HG03060 (cell line): ENCODE results near the gene CHTF18.
"Not testable (repeated sequence)": the region's sequence is repeated elsewhere in the genome, so short reads cannot be mapped to it uniquely, and the experiment has no call there.

Source experiments
- ATAC-seq: cut with Tn5 transposase; IDR thresholded peaks from one replicate; pipeline ENCODE4 v1.9.1; 2021; ENCODE audit warnings: low read depth, moderate number of reproducible peaks; ENCODE audit not compliant: unreplicated experiment

Gene CHTF18

GRCh38 chr16:822909-823297 lies 34.5 kb downstream of the CHTF18 start:
- ATAC-seq = no peak

DNA sequence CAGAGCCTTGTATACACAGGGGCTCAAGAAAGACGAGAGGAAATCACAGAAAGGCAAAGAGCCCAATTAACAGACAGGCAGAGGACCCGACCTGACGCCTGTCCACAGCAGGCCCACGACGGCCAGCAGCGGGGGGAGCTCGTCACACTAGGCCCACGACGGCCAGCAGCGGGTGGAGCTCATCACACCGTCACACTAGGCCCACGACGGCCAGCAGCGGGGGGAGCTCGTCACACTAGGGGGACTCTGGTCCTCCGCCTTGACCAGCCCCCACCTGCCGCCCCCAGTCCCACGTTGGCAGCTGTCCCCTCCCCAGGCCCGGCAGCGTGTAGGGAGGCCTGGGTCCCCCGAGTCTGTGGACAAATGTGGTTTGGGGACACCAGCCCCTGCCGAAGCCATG lies 35.8 kb downstream of the CHTF18 start:
- no peak for ATAC-seq

DNA sequence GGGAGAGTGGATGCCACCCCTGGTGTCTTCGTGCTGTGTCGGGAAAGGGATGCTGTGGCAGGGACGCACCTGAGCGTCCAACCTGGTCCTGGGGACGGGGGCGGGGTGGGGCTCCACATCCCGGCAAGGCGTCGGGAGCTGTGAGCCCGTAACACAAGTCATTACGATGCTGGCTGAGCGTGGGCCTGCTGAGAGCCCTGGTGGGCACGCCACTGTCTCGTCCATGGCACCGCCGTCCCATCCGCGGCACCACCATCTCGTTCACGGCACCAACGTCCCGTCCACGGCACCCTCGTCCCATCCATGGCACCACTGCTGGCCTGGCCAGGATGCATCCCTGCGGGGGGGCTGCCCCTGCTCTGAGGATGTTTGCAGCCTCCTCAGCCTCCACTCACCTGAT lies 36.2 kb downstream of the CHTF18 start:
- ATAC-seq = no peak

DNA sequence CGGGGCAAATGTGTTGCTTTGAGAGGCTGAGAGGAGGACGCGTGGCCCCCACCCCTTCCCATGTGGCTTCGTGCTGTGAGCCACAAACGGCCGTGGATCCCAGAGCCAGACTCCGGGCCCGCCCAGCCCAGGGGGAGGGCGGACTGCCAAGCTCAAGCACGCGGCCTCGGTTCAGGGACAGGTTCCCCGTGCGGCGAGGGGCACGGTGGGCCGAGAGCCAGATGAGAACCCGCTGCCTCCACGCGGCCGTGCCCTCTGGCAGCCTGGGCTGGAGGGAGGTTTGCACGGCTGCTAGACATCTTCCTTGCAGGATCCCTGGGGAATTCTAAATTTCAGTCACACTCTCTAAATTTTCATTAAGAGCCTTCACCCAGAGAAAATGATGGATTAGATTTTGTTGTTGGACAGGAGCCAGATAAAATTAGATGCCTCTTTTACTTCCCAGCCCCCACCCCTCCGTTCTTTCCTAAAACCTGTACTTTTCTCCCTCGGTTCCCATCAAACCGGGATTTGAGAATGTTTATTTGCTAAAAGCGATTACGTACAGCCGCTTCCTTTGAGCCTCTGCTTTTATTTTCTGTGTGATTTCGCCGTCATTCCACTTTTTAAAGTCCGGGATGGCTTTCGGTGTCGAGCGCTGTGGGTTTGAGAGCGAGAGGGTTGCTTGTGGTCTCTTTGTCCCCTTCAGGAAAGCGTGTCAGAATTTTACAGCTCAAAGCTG lies 37.1 kb downstream of the CHTF18 start:
- ATAC-seq = no peak

GRCh38 chr16:827513-827912 lies 39.1 kb downstream of the CHTF18 start:
- ATAC-seq = no peak

DNA sequence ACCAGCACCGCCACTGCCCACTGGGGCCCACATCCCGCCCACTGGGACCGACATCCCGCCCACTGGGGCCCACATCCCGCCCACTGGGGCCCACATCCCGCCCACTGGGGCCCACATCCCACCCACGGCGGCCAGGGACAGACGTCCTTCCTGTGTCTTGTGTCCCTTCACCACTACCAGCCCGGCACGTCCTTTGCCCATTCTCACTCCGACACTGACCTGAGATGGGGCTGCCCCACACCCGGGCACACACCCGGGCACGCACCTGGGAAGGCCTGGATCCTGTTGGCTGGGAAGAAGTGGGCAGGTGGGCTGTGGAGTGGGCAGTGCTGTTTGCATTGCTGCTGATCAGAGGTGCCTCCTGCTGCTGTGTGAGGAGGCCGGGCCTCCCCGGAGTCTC lies 40.5 kb downstream of the CHTF18 start:
- no peak for ATAC-seq

- no peak for ATAC-seq
Measured at GRCh38 chr16:830107-830870, 41.9 kb downstream of the CHTF18 start.

- no peak for ATAC-seq
Measured at GRCh38 chr16:830871-831570, 42.6 kb downstream of the CHTF18 start.

GRCh38 chr16:831571-832413 lies 43.4 kb downstream of the CHTF18 start:
- ATAC-seq = no peak

DNA sequence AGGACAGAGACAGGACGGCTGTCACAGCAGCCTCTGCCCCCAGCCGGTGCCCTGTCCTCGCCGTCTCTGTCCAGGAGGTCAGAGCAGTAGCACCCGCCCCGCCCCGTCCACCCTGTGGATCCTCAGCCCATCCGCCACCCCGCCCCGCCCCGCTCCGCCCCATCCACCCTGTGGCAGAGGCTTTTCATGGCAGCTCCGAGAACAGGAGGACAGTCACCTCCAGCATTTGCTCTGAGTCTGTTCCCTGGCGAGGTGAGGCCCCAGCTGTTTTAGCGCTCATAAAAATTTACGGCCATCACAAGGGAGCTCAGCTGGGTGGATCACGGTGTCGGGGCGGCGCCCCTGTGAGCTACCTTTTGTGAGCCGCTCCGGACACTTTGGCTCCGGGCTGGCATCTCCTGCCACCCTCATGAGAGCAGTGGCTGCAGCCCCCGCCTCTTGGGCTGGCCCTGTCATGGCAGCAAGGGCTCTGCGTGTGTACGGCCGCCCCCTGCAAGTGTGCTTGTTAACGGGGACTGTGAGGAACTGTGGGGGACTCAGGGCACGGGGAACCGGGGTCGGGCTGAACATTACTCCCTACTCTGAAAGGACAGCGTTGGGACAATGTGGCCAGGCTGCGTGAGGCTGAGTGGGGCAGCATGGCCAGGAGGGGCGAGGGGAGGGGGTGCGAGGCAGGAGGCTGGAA lies 44.4 kb downstream of the CHTF18 start:
- ATAC-seq = no peak

DNA sequence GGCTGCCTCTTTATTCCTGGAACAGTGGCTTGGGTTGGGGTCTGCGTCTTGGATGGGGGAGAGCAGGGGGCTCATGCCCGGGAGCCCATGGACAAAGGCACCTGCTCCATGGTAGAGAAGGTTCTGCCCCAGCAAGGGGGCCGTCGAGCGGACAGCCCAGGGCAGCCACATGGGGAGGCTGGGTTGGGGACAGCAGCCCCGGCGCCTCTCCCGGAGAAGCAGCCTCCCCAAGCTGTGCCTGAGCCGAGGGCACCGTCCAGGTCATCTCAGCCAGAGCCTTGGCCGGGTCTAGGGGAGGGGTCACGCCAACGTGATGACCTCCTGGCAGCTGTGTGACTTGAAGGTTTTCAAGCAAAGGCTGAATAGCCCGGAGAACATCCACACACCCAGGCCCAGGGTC lies 45.0 kb downstream of the CHTF18 start:
- no peak for ATAC-seq

DNA sequence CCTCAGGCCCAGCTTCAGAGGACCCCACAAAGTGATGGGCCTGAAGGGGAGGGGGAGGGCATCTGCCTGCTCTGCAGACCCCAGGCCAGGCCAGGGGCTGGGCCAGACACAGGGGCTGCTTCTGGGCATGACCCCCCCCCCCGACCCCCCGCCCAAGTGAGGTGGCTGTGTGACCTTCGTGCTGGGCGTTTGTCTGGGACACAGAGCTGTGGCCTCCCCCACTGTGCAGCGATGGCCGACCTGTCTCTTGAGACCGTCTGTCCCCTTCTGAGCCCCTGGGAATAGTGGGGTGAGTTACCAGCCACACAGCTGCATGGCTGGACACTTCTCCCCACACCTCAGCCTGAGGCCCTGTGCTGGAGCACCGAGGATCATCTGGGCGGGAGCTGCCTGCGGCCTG lies 47.0 kb downstream of the CHTF18 start:
- ATAC-seq = no peak

- no peak for ATAC-seq
Measured at GRCh38 chr16:836221-836620, 47.8 kb downstream of the CHTF18 start.

GRCh38 chr16:836822-837221 lies 48.4 kb downstream of the CHTF18 start:
- ATAC-seq = not testable (repeated sequence)

DNA sequence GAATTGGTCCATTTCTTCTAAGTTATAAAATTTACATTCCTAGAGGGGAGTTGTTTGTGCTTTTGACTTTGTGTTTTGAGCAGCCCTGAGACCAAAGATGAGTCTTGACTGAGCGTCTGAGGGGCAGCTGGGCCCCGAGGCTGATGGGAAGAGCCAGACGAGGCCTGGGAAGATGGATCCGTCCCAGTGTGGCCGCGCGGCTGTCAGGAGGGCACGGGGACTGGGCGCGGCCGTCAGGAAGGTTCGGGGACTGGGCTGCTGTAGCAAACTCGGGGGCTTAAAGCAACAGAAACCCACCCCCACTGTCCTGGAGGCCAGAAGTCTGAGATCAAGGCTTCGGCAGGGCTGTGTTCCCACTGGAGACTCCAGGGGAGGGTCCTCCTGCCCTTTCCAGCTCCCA lies 50.3 kb downstream of the CHTF18 start:
- ATAC-seq = no peak

- ATAC-seq = no peak
Measured at GRCh38 chr16:839643-840408, 51.4 kb downstream of the CHTF18 start.

DNA sequence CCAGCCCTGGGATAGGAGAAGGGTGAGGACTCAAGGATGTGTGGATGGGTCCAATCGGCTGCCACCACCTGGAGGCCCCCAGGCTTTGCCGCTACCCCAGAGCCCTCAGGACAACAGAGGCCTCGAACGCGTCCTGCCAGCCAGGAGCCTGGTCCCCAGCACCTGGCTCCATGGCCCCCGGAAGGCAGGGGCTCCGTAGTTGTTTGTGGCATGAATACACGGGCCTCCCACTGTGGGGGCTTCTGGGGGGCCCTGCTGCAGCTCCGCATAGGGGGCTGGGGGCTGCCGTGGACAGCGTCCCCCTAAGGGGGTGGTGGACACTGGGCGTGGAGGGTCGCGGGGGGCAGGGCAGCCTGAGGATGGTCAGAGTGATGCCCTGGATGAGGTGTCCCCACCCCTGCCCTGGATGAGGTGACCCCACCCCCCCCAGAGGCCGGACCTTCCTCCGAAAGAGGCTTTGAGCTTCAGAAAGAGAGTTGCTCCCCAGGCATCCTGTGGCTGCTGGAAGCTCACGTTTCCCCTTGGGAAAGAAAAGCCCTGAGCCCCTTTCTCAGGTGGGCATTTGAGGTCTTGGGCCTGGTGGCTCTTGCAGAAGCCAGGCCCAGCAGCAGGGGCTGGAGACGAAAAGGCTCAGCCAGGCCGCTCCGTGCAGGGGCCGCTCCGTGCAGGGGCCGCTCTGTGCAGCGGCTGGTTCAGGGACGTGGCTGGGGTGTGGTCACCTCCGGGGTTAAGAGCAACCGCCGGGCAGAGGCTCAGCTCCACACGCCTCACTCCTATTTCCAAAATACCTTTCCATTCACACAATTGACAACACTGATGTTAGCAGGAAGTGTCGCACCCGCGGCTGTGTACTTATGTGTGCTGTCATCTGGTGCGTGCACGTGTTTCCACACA lies 52.4 kb downstream of the CHTF18 start:
- ATAC-seq = no peak

DNA sequence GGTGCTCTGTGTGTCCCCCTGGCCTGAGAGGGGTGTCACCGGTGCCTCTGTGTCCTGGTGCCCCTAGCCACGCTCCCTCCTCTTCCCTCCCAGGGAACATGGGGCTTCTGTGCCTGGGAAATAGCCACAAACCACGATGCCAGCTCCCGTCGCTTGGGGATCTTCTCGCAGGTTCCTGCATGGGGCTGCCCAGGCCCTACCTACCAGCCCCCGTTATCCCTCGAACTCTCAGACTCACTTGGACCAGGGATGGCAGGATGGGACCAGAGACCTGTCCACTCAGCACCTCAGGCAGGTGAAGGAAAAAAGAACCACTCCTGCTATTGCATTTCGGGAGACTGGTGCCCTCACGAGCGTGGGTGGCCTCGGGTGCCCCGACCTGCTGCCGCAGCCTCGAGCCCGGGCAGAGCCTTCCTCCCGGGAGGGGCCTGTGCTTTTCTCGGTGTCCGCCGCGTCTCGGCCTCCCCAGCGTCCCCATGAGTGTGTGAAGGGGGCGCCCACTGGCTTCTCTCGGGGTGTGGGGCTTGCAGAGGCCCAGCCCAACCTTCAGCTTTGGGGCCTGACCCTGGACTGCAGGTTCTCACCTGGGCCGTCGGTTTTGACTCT lies 53.1 kb downstream of the CHTF18 start:
- ATAC-seq = no peak
